ENCODE results near the gene LRIG3. TPM values are rescaled to one million over a fixed set of nuclear protein-coding genes. Genes with fewer than 3 reads are reported as not detected.

Gene LRIG3
- total and polyA plus RNA-seq, 2 donors from 2014 or later, result 4.4 to 40.5 TPM

- Histone ChIP-seq H3K36me3 (ENCODE audit: control insufficient read depth in 2 of 3, insufficient read depth in 3 of 3, low read length in 3 of 3) (peaks cover 2 to 46% (median 34%) of the 10 kb centered on the region in 3 donors), H3K27ac (ENCODE audit: low read depth in 2 of 2, low read length in 2 of 2) (no peak overlapping the region), H3K9ac (ENCODE audit: low read length in 3 of 3) (no peak overlapping the region), H3K4me1 (ENCODE audit: control insufficient read depth in 2 of 3, insufficient read depth in 2 of 3, low read depth in 1 of 3, low read length in 3 of 3) (no peaks in the 10 kb centered on the region), H3K27me3 (ENCODE audit: control insufficient read depth, insufficient read depth, low read length) (no peaks in the 10 kb centered on the region), H3K4me3 (ENCODE audit: low read length in 3 of 3) (no peak overlapping the region), H3K9me3 (ENCODE audit: control insufficient read depth in 2 of 3, insufficient read depth in 1 of 3, low read length in 3 of 3) (no peaks in the 10 kb centered on the region)
- no peak for DNase-seq
- TF ChIP-seq, protein P1, sequence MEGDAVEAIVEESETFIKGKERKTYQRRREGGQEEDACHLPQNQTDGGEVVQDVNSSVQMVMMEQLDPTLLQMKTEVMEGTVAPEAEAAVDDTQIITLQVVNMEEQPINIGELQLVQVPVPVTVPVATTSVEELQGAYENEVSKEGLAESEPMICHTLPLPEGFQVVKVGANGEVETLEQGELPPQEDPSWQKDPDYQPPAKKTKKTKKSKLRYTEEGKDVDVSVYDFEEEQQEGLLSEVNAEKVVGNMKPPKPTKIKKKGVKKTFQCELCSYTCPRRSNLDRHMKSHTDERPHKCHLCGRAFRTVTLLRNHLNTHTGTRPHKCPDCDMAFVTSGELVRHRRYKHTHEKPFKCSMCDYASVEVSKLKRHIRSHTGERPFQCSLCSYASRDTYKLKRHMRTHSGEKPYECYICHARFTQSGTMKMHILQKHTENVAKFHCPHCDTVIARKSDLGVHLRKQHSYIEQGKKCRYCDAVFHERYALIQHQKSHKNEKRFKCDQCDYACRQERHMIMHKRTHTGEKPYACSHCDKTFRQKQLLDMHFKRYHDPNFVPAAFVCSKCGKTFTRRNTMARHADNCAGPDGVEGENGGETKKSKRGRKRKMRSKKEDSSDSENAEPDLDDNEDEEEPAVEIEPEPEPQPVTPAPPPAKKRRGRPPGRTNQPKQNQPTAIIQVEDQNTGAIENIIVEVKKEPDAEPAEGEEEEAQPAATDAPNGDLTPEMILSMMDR (IDR thresholded peaks at IDR 0.05; ENCODE audit: borderline replicate concordance, extremely low read depth, insufficient read depth), result no peak
- FAIRE-seq, result no peak
- intact Hi-C loops (cut with DNase I), result no loop called here
Observed at GRCh38 chr12:58871556-58871955, 48.7 kb downstream of the LRIG3 start.

DNA sequence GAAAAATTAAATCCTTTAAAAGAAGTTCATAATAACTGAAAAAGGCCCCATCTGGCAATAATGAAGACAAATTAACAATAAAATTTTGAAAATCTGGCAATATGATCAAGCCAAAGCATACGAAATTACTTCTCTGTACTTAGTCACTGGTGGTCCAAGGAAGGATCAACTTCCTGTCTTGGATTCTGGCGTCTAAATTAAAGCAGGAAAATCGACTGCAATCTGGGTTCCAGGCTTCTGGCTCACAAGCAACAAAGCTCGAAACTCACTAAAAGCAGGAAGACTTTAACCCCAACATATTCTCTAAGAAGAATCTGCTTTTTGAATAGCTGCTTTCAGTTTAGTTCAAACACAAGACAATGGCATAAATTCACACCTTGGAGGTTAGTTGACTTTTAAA, 49.7 kb downstream of the LRIG3 start:
- TF ChIP-seq, protein P1 (IDR thresholded peaks at IDR 0.05; ENCODE audit: borderline replicate concordance, extremely low read depth, insufficient read depth), result no peak
- Histone ChIP-seq H3K36me3 (ENCODE audit: control insufficient read depth in 2 of 3, insufficient read depth in 3 of 3, low read length in 3 of 3) (peaks cover 2 to 41% (median 32%) of the 10 kb centered on the region in 3 donors), H3K4me1 (ENCODE audit: control insufficient read depth in 2 of 3, insufficient read depth in 2 of 3, low read depth in 1 of 3, low read length in 3 of 3) (no peaks in the 10 kb centered on the region), H3K4me3 (ENCODE audit: low read length in 3 of 3) (no peak overlapping the region), H3K27me3 (ENCODE audit: control insufficient read depth, insufficient read depth, low read length) (no peaks in the 10 kb centered on the region), H3K9ac (ENCODE audit: low read length in 3 of 3) (no peak overlapping the region), H3K27ac (ENCODE audit: low read depth in 2 of 2, low read length in 2 of 2) (no peak overlapping the region), H3K9me3 (ENCODE audit: control insufficient read depth in 2 of 3, insufficient read depth in 1 of 3, low read length in 3 of 3) (no peaks in the 10 kb centered on the region)
- FAIRE-seq (no peak), DNase-seq (no peak)
- intact Hi-C loops (cut with DNase I), result no loop called here

GRCh38 chr12:58860788-58861240, 59.5 kb downstream of the LRIG3 start:
- no peaks in the 10 kb centered on the region for H3K27me3 ChIP-seq (ENCODE audit: control insufficient read depth, insufficient read depth, low read length)
- H3K9ac ChIP-seq (ENCODE audit: low read length in 3 of 3), result no peak overlapping the region
- H3K27ac ChIP-seq (ENCODE audit: low read depth in 2 of 2, low read length in 2 of 2), result no peak overlapping the region
- DNase-seq (no peak), FAIRE-seq (no peak)
- H3K9me3 ChIP-seq (ENCODE audit: control insufficient read depth in 2 of 3, insufficient read depth in 1 of 3, low read length in 3 of 3), result no peaks in the 10 kb centered on the region
- H3K36me3 ChIP-seq (ENCODE audit: control insufficient read depth in 2 of 3, insufficient read depth in 3 of 3, low read length in 3 of 3), result no peaks in the 10 kb centered on the region
- intact Hi-C loops (cut with DNase I), result no loop called here
- H3K4me1 ChIP-seq (ENCODE audit: control insufficient read depth in 2 of 3, insufficient read depth in 2 of 3, low read depth in 1 of 3, low read length in 3 of 3), result no peaks in the 10 kb centered on the region
- no peak overlapping the region for H3K4me3 ChIP-seq (ENCODE audit: low read length in 3 of 3)
- TF ChIP-seq, protein P1 (IDR thresholded peaks at IDR 0.05; ENCODE audit: borderline replicate concordance, extremely low read depth, insufficient read depth), result no peak
